LNCAP (cell line): ENCODE results near the gene TSHB.

Source experiments
- CTCF ChIP-seq: fragments of 450-650 bp; IDR thresholded peaks from 2 replicates; pipeline ENCODE4 v1.5.1; 2017; ENCODE audit warnings: mild to moderate bottlenecking

The TSHB gene

GRCh38 chr1:115041654-115042053, 12.0 kb downstream of the TSHB start:
- TF ChIP-seq CTCF: peak; percentile 66

- TF ChIP-seq CTCF: no peak
These were observed 17.1 kb downstream of the TSHB start for GRCh38 chr1:115046751-115047150.

DNA sequence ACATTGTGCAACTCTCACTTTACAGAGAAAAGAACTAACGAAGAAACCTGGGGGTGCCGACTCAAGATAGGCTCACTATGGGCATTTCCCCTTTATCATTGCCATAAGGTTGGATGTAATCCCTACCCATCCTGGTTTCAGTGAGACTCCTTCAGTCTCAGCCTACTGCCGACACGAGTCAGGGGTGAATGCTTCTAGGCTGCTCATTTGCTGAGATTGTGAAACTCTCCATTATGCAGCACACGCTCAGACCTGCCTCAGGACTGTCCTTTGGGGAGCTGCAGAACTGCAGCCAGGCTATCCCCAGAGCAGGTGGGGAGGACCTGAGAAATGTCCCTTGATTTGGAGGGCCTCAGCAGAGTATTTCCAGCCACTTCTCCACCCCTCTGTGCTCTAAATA, 22.2 kb downstream of the TSHB start:
- TF ChIP-seq CTCF: no peak

DNA sequence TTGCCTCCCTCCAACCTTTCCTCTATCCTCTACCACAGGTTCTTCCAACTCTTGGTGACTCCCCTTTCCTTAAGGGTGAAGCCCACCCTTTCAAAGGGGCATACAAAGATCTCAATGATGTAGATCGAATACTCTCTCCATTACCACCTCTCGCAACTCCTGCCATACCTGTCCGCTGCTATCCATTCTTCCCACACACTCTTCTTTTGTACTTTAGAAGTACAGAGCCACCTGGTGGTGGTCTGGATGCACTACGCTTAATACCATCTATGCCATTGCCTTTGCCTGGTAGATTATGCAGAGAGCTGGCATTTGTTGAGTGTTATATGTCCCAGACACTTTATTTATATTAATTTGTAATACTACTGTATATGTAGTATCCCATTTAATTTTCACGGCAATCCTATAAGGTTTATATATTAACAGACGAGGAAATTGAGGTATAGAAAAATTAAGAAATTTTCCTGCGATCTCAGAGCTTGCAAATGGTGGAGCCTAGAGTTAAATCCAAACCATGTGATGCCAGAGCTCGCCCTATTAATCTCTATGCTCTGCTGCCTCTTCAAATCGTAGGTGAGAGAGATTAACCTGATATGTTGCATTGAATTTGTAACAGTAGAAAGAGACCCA, 22.9 kb downstream of the TSHB start:
- peak; percentile 89 for TF ChIP-seq CTCF

- no peak for TF ChIP-seq CTCF
These were observed 26.8 kb downstream of the TSHB start for GRCh38 chr1:115056395-115056798.

DNA sequence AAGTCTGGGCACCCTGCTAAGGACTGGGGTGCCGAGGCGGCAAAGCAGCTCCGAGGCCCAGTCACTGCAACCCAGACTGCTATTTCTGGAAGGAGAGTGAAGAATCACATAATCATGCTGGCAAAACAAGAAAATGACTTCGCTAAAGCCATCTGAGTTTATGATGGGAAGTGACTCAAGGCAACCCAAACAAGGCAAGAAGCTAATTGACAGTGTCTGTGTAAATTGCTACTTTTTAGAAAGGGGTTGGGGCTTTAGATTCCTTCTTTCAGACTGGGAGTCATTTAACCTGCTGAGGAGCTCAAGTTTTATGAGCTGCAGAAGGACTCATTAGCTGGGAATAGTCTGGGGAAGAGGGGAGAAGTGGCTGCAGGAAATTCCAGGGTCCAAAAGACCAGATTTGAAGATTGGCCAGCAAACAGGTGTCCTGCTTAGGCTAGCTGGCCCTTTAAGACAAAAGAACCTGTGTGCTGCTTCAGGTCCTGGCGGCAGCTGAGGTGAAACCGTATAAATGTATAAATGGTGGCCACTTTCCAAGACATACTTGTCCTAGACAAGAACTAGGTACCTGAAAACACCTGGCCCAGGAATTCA, 28.1 kb downstream of the TSHB start:
- TF ChIP-seq CTCF: no peak

DNA sequence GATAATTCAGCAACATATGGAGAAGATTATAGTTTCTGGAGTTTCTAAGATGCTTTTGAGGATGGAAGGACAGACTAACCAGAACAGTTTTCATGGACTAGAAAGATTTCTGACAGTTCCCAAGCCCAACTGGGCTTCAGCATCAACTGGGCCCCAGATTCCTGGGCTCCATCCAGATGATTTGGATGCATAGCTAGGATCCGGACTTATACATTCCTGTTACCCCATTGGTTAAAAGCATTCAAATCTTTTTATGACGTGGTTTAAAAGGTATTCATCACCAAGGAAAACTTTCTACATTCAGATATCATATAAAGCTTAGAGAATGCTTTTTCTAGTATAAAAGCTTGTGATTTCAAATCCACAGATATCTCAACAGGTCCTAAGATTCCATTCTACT, 29.7 kb downstream of the TSHB start:
- no peak for TF ChIP-seq CTCF

DNA sequence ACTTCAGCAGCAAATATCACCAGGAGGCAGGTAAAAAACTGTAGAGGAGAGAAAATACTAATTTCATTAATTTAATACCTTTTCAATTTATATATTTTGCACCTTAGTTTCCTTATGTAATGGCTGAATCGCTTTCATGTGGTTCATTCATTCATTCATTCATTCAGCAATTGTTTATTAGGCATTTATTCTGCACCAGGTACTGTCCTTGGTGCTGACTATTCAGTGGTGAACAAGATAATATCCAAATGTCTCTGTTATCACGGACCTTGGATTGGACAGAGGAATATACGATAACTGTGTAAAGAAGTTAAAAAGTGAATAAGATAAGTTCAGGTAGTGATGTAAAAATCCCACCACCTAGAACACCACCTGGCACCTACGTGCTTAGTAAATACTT, 30.9 kb downstream of the TSHB start:
- no peak for TF ChIP-seq CTCF
